Transverse colon (tissue), 4 donors: Measurements from ENCODE around the gene APOB. TPM values are rescaled to one million over a fixed set of nuclear protein-coding genes. Genes with fewer than 3 reads are reported as not detected.

Experiments
- DNase-seq: peaks from one replicate; pipeline ENCODE4 v3.0.0-alpha.2; 2019
- H3K27ac ChIP-seq, 4 donors: fragments of 200-600 bp; sonication (generic); 2 replicates each; pipeline ENCODE4 v1.5.1; 2016 to 2018; ENCODE audit warnings: inconsistent platforms in 4 of 4
- H3K27me3 ChIP-seq: fragments of 200-600 bp; sonication (generic); 2 replicates; pipeline ENCODE4 v1.5.1; 2017; ENCODE audit warnings: inconsistent platforms
- H3K36me3 ChIP-seq, 4 donors: fragments of 200-600 bp; sonication (generic); 2 replicates each; pipeline ENCODE4 v1.5.1; 2017 to 2019; ENCODE audit warnings: inconsistent platforms in 4 of 4
- H3K4me1 ChIP-seq, 4 donors: fragments of 200-600 bp; sonication (generic); 2 replicates each; pipeline ENCODE4 v1.5.1; 2017 to 2020; ENCODE audit warnings: inconsistent platforms in 4 of 4
- H3K4me3 ChIP-seq, 4 donors: fragments of 200-600 bp; sonication (generic); 1 replicate in 1 of 4; 2 replicates in 3 of 4; pipeline versions ENCODE4 v1.5.1 to v1.6.1; 2017 to 2019; ENCODE audit warnings: inconsistent platforms in 4 of 4
- H3K9me3 ChIP-seq, 2 donors: fragments of 200-600 bp; sonication (generic); 2 replicates each; pipeline ENCODE4 v1.5.1; 2017 to 2019; ENCODE audit warnings: inconsistent platforms in 2 of 2
- EP300 ChIP-seq: sonication (generic); formaldehyde crosslinking; IDR thresholded peaks from one replicate; pipeline ENCODE4 v1.6.1; 2017; ENCODE audit warnings: antibody characterized with exemption, low read depth
- POLR2A ChIP-seq: fragments of 450-650 bp; IDR thresholded peaks from one replicate; pipeline ENCODE4 v1.6.1; 2016; ENCODE audit warnings: antibody characterized with exemption, mild to moderate bottlenecking, moderate library complexity
- POLR2AphosphoS5 ChIP-seq, 3 donors: sonication (generic); formaldehyde crosslinking; IDR thresholded peaks; one replicate each; pipeline ENCODE4 v1.6.1; 2016; ENCODE audit warnings: antibody characterized with exemption in 3 of 3
- WGBS, 2 donors: methylation state at CpG; one replicate each; pipeline ENCODE4 v1.1.5; 2018; ENCODE audit warnings: low coverage in 1 of 2; 5-methylcytosine and 5-hydroxymethylcytosine counted together
- in situ Hi-C, 4 donors: fragments of 200-750 bp; cut with MboI; loops; one replicate each; pipeline versions ENCODE4 v1.15.0 to v1.15.1; 2017; ENCODE audit warnings: low sequenced_read_pairs in 3 of 4, low pct_ligation_motif_present in 1 of 4, low pct_unique_long_range_greater_than_20kb in 1 of 4
- intact Hi-C: fragments of 100-400 bp; cut with DNase I; formaldehyde crosslinking; loops from one replicate; pipeline ENCODE4 v1.15.1; 2023; ENCODE audit warnings: low total_unique reads
- total RNA-seq, 4 donors: library from RNA; depleted of rRNA; stranded (reverse); fragments of >200 nt; gene quantifications; one replicate each; pipeline ENCODE4 v1.1.0, GENCODE V29; 2016
- TF ChIP-seq, protein P1 (sequence below), 5 experiments: fragments of 200-600 bp in 3 of 5; fragments of 450-650 bp in 2 of 5; sonication (generic) in 3 of 5; IDR thresholded peaks; 1 replicate in 2 of 5; 2 replicates in 3 of 5; pipeline ENCODE4 v1.5.1; 2016 to 2017; ENCODE audit warnings: antibody characterized with exemption in 5 of 5, inconsistent platforms in 3 of 5, mild to moderate bottlenecking in 2 of 5, moderate library complexity in 1 of 5

APOB gene
- total RNA-seq, 4 donors from 2014 or later: 0.55 to 0.95 (median 0.67) TPM

DNA sequence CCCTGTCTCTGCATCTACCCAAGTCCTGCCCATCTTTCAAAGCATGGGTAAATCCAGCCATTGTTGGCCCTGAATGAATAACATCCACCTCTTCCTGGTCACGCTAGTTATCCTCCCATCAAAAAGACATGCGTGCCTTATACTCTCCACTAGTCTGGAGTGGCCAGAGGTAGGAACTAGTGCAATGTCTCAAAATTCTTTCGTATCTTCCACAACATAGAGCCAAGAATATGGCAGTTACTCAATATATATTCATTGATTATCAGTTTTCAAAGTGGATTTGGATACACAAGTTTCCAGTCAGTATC lies 8.9 kb downstream of the APOB start:
- intact Hi-C loops: no loop called here
- no peaks in the 10 kb centered on the region for H3K36me3 ChIP-seq
- peaks cover 0 to 8% (median 0%) of the 10 kb centered on the region in 4 donors for H3K4me1 ChIP-seq
- no peaks in the 10 kb centered on the region for H3K27me3 ChIP-seq
- no peak overlapping the region for H3K27ac ChIP-seq
- DNase-seq: no peak
- no peaks in the 10 kb centered on the region for H3K9me3 ChIP-seq
- in situ Hi-C loops: loop anchor here in 2 of 4 donors (25.0 kb wide), 1 partner anchor 277 kb away; no protein-coding TSS in a partner anchor
- WGBS, 2 donors: 89% methylated on average over 3 of the region's 3 CpGs; no CpG with 5 or more reads in 1 of the 2 donors
- TF ChIP-seq EP300: no peak
- TF ChIP-seq POLR2AphosphoS5 (IDR thresholded peaks at IDR 0.05): no peak
- TF ChIP-seq POLR2A: no peak
- TF ChIP-seq, protein P1, sequence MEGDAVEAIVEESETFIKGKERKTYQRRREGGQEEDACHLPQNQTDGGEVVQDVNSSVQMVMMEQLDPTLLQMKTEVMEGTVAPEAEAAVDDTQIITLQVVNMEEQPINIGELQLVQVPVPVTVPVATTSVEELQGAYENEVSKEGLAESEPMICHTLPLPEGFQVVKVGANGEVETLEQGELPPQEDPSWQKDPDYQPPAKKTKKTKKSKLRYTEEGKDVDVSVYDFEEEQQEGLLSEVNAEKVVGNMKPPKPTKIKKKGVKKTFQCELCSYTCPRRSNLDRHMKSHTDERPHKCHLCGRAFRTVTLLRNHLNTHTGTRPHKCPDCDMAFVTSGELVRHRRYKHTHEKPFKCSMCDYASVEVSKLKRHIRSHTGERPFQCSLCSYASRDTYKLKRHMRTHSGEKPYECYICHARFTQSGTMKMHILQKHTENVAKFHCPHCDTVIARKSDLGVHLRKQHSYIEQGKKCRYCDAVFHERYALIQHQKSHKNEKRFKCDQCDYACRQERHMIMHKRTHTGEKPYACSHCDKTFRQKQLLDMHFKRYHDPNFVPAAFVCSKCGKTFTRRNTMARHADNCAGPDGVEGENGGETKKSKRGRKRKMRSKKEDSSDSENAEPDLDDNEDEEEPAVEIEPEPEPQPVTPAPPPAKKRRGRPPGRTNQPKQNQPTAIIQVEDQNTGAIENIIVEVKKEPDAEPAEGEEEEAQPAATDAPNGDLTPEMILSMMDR (IDR thresholded peaks at IDR 0.05): no peak
- H3K4me3 ChIP-seq: no peak overlapping the region

DNA sequence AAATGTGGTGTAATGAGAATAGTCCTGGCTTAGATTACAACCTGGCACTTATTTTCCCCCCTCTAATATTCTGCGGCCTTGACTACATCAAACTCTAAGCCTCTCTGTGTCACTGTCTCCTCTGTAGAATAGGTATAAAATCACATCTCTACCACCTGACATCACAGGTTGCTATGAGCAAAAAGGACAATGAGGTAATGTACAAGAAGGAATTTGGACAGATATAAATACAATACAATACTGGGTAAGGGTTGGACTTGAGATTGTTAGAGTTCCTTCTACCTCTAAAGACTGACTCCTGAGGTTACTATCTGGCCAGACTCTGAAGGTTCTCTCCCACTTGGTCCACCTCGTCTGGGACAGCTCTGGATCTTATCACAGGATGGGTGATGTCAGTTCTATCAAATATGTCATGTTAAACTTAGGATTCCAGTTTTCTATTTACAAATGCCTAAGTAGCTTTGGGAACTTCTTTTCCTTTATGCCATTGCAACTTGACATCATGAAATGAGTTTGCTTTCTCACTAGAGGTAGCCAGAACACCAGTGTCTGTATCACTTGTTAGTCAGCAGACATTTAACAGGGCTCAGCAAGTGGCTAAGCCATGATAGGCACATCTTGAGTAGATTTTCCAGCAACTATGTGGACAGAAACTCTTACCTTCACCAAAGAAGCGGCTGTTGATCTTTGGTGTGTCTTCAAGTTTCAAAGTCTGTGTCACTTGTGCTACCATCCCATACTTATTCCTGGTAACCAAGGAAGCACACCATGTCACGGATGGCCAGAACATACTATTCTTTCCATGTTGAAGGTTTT lies 9.5 kb downstream of the APOB start:
- H3K36me3 ChIP-seq: no peaks in the 10 kb centered on the region
- no peak overlapping the region for H3K27ac ChIP-seq
- no peaks in the 10 kb centered on the region for H3K27me3 ChIP-seq
- no peak for DNase-seq
- no peak for TF ChIP-seq POLR2AphosphoS5 (IDR thresholded peaks at IDR 0.05)
- no peak for TF ChIP-seq POLR2A
- TF ChIP-seq, protein P1 (IDR thresholded peaks at IDR 0.05): no peak
- TF ChIP-seq EP300: no peak
- in situ Hi-C loops: loop anchor here in 2 of 4 donors (25.0 kb wide), 1 partner anchor 278 kb away; no protein-coding TSS in a partner anchor
- peaks cover 0 to 8% (median 0%) of the 10 kb centered on the region in 4 donors for H3K4me1 ChIP-seq
- H3K4me3 ChIP-seq: no peak overlapping the region
- H3K9me3 ChIP-seq: no peaks in the 10 kb centered on the region
- intact Hi-C loops: no loop called here
- 67 to 78% methylated on average over 2 to 4 of the region's 4 CpGs for WGBS, 2 donors

DNA sequence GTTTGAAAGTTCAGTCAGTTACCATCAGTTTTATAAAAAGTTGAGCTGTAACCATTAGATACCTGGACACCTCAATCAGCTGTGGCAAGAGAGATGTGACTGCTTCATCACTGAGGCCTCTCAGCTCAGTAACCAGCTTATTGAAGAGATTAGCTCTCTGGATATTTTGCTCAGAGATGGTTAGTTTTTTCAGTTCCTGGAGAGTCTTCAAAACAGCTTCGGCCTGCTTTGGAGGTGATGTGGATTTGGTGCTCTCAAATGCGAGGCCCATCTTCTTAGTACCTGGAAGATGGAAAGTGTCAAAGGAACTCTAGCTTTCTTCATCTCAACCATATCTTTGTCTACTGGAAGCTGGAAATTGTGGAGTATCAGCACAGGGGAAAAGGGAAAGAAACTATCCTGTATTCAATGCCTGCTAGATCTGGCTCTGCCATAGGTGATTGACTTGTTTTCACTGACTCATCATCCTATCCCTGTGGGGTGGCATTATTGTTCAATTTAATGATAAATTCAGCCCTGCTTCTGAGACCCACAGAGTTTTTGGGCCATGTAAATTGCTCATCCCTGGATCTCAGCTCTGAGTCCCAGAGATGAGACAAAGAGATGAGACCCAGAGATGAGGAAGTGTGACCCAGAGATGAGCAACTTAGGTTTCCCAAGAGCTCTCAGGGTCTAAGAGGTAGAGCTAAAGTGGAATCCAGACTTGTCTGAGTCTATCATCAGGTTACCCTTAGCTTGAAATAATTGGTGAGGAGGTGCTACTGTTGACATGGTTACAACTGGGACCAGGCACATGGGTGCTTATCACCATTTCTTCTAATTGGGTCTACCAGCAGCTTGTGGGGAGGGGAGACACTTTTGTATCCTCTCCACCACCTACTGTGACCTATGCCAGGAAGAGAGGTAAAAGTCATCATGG lies 10.4 kb downstream of the APOB start:
- H3K27me3 ChIP-seq: no peaks in the 10 kb centered on the region
- no peak for TF ChIP-seq EP300
- TF ChIP-seq POLR2A: no peak
- TF ChIP-seq, protein P1 (IDR thresholded peaks at IDR 0.05): no peak
- TF ChIP-seq POLR2AphosphoS5 (IDR thresholded peaks at IDR 0.05): no peak
- H3K4me3 ChIP-seq: no peak overlapping the region
- no peaks in the 10 kb centered on the region for H3K36me3 ChIP-seq
- in situ Hi-C loops: loop anchor here in 2 of 4 donors (25.0 kb wide), 1 partner anchor 279 kb away; no protein-coding TSS in a partner anchor
- no peaks in the 10 kb centered on the region for H3K9me3 ChIP-seq
- no peak for DNase-seq
- no peak overlapping the region for H3K27ac ChIP-seq
- WGBS, 2 donors: 93 to 100% methylated on average over 2 of the region's 2 CpGs
- peaks cover 0 to 3% (median 0%) of the 10 kb centered on the region in 4 donors for H3K4me1 ChIP-seq
- intact Hi-C loops: no loop called here
